ENCODE results near the gene AGT.

- TF ChIP-seq EZH2 (IDR thresholded peaks at IDR 0.05; ENCODE audit: insufficient read depth, poor library complexity, severe bottlenecking): no peak
- TF ChIP-seq EZH2phosphoT487 (IDR thresholded peaks at IDR 0.05; ENCODE audit: insufficient read depth, low read depth): no peak
These were observed 17.0 kb downstream of the AGT start for GRCh38 chr1:230696722-230697437.
